Measurements from ENCODE around the gene ELANE. TPM values are rescaled to one million over a fixed set of nuclear protein-coding genes. Genes with fewer than 3 reads are reported as not detected.

Gene ELANE
- total and polyA plus RNA-seq, 4 donors: 1.4 to 21.0 (median 9.3) TPM

DNA sequence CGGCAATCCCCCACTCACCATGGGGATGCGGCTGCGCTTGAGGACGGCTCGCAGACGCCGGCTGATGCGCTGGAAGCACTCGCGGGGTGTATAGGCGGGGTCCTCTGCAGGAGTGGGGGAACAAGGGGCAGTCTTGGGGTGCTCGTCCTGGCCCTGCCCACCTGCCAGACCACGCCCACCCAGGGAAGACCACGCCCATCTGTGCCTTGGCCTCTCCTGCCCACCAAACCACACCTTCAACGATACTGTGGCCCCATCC, 47.9 kb downstream of the ELANE start:
- no peak overlapping the region for H3K4me3 ChIP-seq
- no peak for DNase-seq
- H3K36me3 ChIP-seq (ENCODE audit: control insufficient read depth in 4 of 4, insufficient read depth in 4 of 4, low read length in 4 of 4): peaks cover 0 to 33% (median 3%) of the 10 kb centered on the region in 4 donors
- H3K4me1 ChIP-seq (ENCODE audit: control insufficient read depth in 5 of 5, insufficient read depth in 5 of 5, low read length in 5 of 5): peaks cover 0 to 5% (median 0%) of the 10 kb centered on the region in 5 donors
- H3K27ac ChIP-seq (ENCODE audit: low read depth in 1 of 2, low read length in 1 of 2): no peak overlapping the region
- TF ChIP-seq, protein P1, sequence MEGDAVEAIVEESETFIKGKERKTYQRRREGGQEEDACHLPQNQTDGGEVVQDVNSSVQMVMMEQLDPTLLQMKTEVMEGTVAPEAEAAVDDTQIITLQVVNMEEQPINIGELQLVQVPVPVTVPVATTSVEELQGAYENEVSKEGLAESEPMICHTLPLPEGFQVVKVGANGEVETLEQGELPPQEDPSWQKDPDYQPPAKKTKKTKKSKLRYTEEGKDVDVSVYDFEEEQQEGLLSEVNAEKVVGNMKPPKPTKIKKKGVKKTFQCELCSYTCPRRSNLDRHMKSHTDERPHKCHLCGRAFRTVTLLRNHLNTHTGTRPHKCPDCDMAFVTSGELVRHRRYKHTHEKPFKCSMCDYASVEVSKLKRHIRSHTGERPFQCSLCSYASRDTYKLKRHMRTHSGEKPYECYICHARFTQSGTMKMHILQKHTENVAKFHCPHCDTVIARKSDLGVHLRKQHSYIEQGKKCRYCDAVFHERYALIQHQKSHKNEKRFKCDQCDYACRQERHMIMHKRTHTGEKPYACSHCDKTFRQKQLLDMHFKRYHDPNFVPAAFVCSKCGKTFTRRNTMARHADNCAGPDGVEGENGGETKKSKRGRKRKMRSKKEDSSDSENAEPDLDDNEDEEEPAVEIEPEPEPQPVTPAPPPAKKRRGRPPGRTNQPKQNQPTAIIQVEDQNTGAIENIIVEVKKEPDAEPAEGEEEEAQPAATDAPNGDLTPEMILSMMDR (IDR thresholded peaks at IDR 0.05; ENCODE audit: control extremely low read depth, extremely low read depth): no peak
- no peaks in the 10 kb centered on the region for H3K9me3 ChIP-seq (ENCODE audit: control insufficient read depth in 4 of 4, insufficient read depth in 3 of 4, low read length in 3 of 4)
- ATAC-seq (ENCODE audit: insufficient read depth, low FRiP score): no peak
- WGBS, 2 donors: 92 to 96% methylated on average over 13 to 15 of the region's 15 CpGs
- H3K27me3 ChIP-seq (ENCODE audit: control insufficient read depth in 3 of 3, insufficient read depth in 3 of 3, low read length in 2 of 3): no peaks in the 10 kb centered on the region
- H3K9ac ChIP-seq (ENCODE audit: insufficient read depth in 1 of 2, low read length in 2 of 2): no peak overlapping the region

DNA sequence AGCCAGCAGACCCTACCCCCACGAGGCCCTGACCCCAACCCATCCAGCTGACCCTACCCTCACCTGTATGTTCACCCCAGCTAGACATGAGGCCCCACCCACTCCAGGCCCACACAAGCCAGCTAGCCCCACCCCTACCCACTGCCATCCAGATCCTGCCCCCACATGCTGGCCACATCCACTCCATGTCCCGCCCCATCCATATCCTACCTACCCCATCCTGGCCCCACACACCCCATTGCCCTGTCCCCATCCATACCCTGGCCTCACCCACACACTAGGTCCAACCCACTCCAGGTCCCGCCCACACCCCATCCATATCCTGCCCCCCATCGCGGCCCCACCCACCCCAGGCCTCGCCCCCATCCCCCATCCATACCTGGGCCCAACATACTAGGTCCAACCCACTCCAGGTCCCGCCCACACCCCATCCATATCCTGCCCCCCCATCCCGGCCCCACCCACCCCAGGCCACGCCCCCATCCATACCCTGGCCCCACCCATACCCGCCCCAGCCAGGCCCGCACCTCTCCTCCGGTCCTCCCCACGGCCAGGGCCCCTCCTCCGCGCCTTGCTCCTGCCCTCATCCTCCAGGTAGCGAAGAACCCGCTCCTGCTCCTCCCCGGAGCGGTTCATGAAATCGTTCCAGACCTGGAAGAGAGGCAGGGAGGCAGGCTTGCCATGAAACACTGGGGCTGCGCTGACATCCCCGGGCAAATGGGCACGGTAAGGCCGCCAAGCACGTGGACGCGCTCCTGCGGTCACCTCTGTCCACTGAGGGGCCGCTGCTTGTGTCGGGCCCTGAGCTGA, 48.4 kb downstream of the ELANE start:
- TF ChIP-seq, protein P1 (IDR thresholded peaks at IDR 0.05; ENCODE audit: control extremely low read depth, extremely low read depth): no peak
- Histone ChIP-seq H3K36me3 (ENCODE audit: control insufficient read depth in 4 of 4, insufficient read depth in 4 of 4, low read length in 4 of 4) (peaks cover 0 to 33% (median 3%) of the 10 kb centered on the region in 4 donors), H3K27me3 (ENCODE audit: control insufficient read depth in 3 of 3, insufficient read depth in 3 of 3, low read length in 2 of 3) (no peaks in the 10 kb centered on the region), H3K9me3 (ENCODE audit: control insufficient read depth in 4 of 4, insufficient read depth in 3 of 4, low read length in 3 of 4) (no peaks in the 10 kb centered on the region), H3K9ac (ENCODE audit: insufficient read depth in 1 of 2, low read length in 2 of 2) (no peak overlapping the region), H3K4me3 (no peak overlapping the region), H3K4me1 (ENCODE audit: control insufficient read depth in 5 of 5, insufficient read depth in 5 of 5, low read length in 5 of 5) (peaks cover 0 to 5% (median 0%) of the 10 kb centered on the region in 5 donors), H3K27ac (ENCODE audit: low read depth in 1 of 2, low read length in 1 of 2) (no peak overlapping the region)
- WGBS, 2 donors: 84 to 87% methylated on average over 30 of the region's 30 CpGs
- ATAC-seq (ENCODE audit: insufficient read depth, low FRiP score): no peak
- DNase-seq: no peak

DNA sequence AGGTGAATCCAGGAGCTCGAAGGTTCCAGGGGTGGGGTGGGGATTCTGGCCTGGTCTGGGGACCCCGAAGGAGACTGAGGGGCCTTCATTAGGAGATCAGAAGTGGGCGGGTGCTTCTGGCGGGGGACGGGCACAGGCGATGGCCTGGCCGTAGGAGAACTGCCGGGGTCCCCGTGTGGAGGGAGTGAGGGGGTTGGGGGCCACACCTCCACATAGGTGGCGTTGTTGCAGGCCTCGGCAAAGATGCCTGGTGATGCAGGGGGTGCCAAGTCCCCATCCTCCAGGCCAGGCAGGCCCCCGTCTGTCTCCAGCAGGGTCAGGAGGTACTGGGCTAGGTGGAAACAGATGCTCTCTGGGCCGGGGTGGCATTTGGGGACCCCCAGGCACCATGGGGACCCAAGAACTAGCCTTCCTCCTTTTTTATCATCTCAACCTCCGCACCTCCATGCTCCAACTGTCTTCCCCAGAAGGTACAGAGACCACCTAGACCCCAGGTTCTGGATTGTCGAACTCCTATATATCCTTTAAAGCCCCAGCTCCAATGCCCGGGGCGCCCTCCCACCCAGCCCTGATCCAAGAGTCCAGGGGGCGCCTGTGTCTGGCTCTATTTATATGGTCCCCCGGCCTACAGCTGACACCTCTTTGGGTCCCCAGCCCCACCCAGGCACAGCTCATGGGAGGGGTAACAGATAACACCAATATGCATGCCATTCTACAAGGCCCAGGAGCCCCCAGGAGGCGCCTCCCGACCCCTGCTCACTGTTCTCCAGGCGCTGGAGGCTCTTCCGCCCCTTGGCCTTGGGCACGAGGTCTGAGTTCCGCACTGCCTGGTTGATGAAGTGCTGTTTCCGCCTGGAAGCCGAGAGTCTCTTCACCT, 49.4 kb downstream of the ELANE start:
- H3K4me3 ChIP-seq: no peak overlapping the region
- H3K27ac ChIP-seq (ENCODE audit: low read depth in 1 of 2, low read length in 1 of 2): no peak overlapping the region
- no peak for DNase-seq
- H3K9me3 ChIP-seq (ENCODE audit: control insufficient read depth in 4 of 4, insufficient read depth in 3 of 4, low read length in 3 of 4): no peaks in the 10 kb centered on the region
- H3K4me1 ChIP-seq (ENCODE audit: control insufficient read depth in 5 of 5, insufficient read depth in 5 of 5, low read length in 5 of 5): peaks cover 0 to 5% (median 0%) of the 10 kb centered on the region in 5 donors
- WGBS, 2 donors: 94 to 95% methylated on average over 27 of the region's 27 CpGs
- no peaks in the 10 kb centered on the region for H3K27me3 ChIP-seq (ENCODE audit: control insufficient read depth in 3 of 3, insufficient read depth in 3 of 3, low read length in 2 of 3)
- peaks cover 0 to 33% (median 3%) of the 10 kb centered on the region in 4 donors for H3K36me3 ChIP-seq (ENCODE audit: control insufficient read depth in 4 of 4, insufficient read depth in 4 of 4, low read length in 4 of 4)
- TF ChIP-seq, protein P1 (IDR thresholded peaks at IDR 0.05; ENCODE audit: control extremely low read depth, extremely low read depth): no peak
- H3K9ac ChIP-seq (ENCODE audit: insufficient read depth in 1 of 2, low read length in 2 of 2): no peak overlapping the region
- no peak for ATAC-seq (ENCODE audit: insufficient read depth, low FRiP score)
